ENCODE data around the gene ZNF12. TPM values are rescaled to one million over a fixed set of nuclear protein-coding genes. Genes with fewer than 3 reads are reported as not detected.
A peak's percentile ranks its signal among the peaks of the same experiment; 100 is the strongest.

Gene ZNF12
- total RNA-seq, 1 experiment from 2014 or later = 12.5 TPM

- Histone ChIP-seq H3K4me1 (ENCODE audit: insufficient read depth, low read length) (peaks cover 15% of the 10 kb centered on the region; the same call in 1 of the 2 replicates), H3K9me3 (ENCODE audit: low read length) (no peaks in the 10 kb centered on the region), H3K4me2 (ENCODE audit: low read length) (no peak overlapping the region), H3K27ac (ENCODE audit: low read length) (no peak overlapping the region), H3K9me2 (replicated peaks; ENCODE audit: low read length) (no peaks in the 10 kb centered on the region), H4K20me1 (ENCODE audit: low read length) (no peaks in the 10 kb centered on the region), H3K4me3 (ENCODE audit: low read length) (no peak overlapping the region), H3K79me2 (ENCODE audit: low read length) (peaks cover 39% of the 10 kb centered on the region), H3F3A (ENCODE audit: low read length, unreplicated experiment) (no peaks in the 10 kb centered on the region), H3K9ac (ENCODE audit: low read length) (no peak overlapping the region), H3K36me3 (ENCODE audit: low read depth, low read length) (peaks cover 14% of the 10 kb centered on the region), H3K27me3 (ENCODE audit: low read length) (no peaks in the 10 kb centered on the region), H2AFZ (ENCODE audit: low read length) (no peak overlapping the region)
- CTCF ChIA-PET = no interaction called here
- intact Hi-C loops (cut with micrococcal nuclease) = no loop called here
- BruUV-seq (replicated peaks) = no TSS peak
- TF ChIP-seq EZH2phosphoT487 (IDR thresholded peaks at IDR 0.05; ENCODE audit: borderline replicate concordance, low read length) = no peak
- TF ChIP-seq EZH2 (IDR thresholded peaks at IDR 0.05; ENCODE audit: low read length, unreplicated experiment) = no peak
- TF ChIP-seq, protein P1, sequence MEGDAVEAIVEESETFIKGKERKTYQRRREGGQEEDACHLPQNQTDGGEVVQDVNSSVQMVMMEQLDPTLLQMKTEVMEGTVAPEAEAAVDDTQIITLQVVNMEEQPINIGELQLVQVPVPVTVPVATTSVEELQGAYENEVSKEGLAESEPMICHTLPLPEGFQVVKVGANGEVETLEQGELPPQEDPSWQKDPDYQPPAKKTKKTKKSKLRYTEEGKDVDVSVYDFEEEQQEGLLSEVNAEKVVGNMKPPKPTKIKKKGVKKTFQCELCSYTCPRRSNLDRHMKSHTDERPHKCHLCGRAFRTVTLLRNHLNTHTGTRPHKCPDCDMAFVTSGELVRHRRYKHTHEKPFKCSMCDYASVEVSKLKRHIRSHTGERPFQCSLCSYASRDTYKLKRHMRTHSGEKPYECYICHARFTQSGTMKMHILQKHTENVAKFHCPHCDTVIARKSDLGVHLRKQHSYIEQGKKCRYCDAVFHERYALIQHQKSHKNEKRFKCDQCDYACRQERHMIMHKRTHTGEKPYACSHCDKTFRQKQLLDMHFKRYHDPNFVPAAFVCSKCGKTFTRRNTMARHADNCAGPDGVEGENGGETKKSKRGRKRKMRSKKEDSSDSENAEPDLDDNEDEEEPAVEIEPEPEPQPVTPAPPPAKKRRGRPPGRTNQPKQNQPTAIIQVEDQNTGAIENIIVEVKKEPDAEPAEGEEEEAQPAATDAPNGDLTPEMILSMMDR (conservative IDR thresholded peaks at IDR 0.05; ENCODE audit: low read depth, low read length) = no peak
- no peak for ATAC-seq
- POLR2A ChIA-PET (ENCODE audit: unreplicated experiment) = interaction anchor here (0.6 kb wide), 1 partner anchor 837 kb away, joined by 3 read pairs; no protein-coding TSS in a partner anchor
- no peak for DNase-seq
These were observed 67.1 kb downstream of the ZNF12 start for GRCh38 chr7:6639627-6640026.

- intact Hi-C loops (cut with micrococcal nuclease) = no loop called here
- no peak overlapping the region for H3K4me3 ChIP-seq (ENCODE audit: low read length)
- TF ChIP-seq EZH2 (IDR thresholded peaks at IDR 0.05; ENCODE audit: low read length, unreplicated experiment) (no peak), EZH2phosphoT487 (IDR thresholded peaks at IDR 0.05; ENCODE audit: borderline replicate concordance, low read length) (no peak)
- TF ChIP-seq, protein P1 (conservative IDR thresholded peaks at IDR 0.05; ENCODE audit: low read depth, low read length) = no peak
- ATAC-seq = no peak
- 0 out of 2 replicates have a peak overlapping the region, but pooled peaks have one; percentile 88 for H3K4me2 ChIP-seq (ENCODE audit: low read length)
- no peaks in the 10 kb centered on the region for H4K20me1 ChIP-seq (ENCODE audit: low read length)
- H3F3A ChIP-seq (ENCODE audit: low read length, unreplicated experiment) = no peaks in the 10 kb centered on the region
- peaks cover 39% of the 10 kb centered on the region for H3K79me2 ChIP-seq (ENCODE audit: low read length)
- H2AFZ ChIP-seq (ENCODE audit: low read length) = no peak overlapping the region
- DNase-seq = no peak
- peaks cover 14% of the 10 kb centered on the region for H3K36me3 ChIP-seq (ENCODE audit: low read depth, low read length)
- no peak overlapping the region for H3K9ac ChIP-seq (ENCODE audit: low read length)
- no peak overlapping the region for H3K27ac ChIP-seq (ENCODE audit: low read length)
- no peaks in the 10 kb centered on the region for H3K27me3 ChIP-seq (ENCODE audit: low read length)
- no TSS peak for BruUV-seq (replicated peaks)
- no peaks in the 10 kb centered on the region for H3K9me3 ChIP-seq (ENCODE audit: low read length)
- ChIA-PET CTCF (no interaction called here), POLR2A (ENCODE audit: unreplicated experiment) (no interaction called here)
- peaks cover 15% of the 10 kb centered on the region; the same call in 1 of the 2 replicates for H3K4me1 ChIP-seq (ENCODE audit: insufficient read depth, low read length)
- H3K9me2 ChIP-seq (replicated peaks; ENCODE audit: low read length) = no peaks in the 10 kb centered on the region
These were observed 67.7 kb downstream of the ZNF12 start for GRCh38 chr7:6639032-6639431.

Other genes starting within 250 kb of the ZNF12 start
- 107 and 109 TPM in 2 replicates for gene KDELR2, start 222.8 kb downstream of the ZNF12 start, total RNA-seq (2014; rRNA removed)
- gene GRID2IP, start 155.5 kb downstream of the ZNF12 start, total RNA-seq (2014; rRNA removed) = not detected in 2 replicates
- gene ZDHHC4, start 129.5 kb downstream of the ZNF12 start, total RNA-seq (2014; rRNA removed) = 28.9 and 33.9 TPM in 2 replicates
- 22.7 and 23.5 TPM in 2 replicates for gene INTS15, start 116.9 kb downstream of the ZNF12 start, total RNA-seq (2014; rRNA removed)
- gene ZNF853, start 91.3 kb downstream of the ZNF12 start, total RNA-seq (2014; rRNA removed) = 1.0 and 1.6 TPM in 2 replicates
- 17.5 and 26.7 TPM in 2 replicates for gene ZNF316, start 69.6 kb downstream of the ZNF12 start, total RNA-seq (2014; rRNA removed)
- 0.47 TPM in 1 of 2 replicates, not detected in the other for gene RSPH10B2, start 47.2 kb upstream of the ZNF12 start, total RNA-seq (2014; rRNA removed)
- 36.9 and 73.6 TPM in 2 replicates for gene CCZ1B, start 119.3 kb upstream of the ZNF12 start, total RNA-seq (2014; rRNA removed)